Glomerular visceral epithelial cell (primary cell): ENCODE measurements around the gene STIM2.

Source experiments
- DNase-seq: peaks from one replicate; pipeline ENCODE4 v3.0.0-alpha.2; 2016; ENCODE audit errors: extremely low spot score

The STIM2 gene

DNA sequence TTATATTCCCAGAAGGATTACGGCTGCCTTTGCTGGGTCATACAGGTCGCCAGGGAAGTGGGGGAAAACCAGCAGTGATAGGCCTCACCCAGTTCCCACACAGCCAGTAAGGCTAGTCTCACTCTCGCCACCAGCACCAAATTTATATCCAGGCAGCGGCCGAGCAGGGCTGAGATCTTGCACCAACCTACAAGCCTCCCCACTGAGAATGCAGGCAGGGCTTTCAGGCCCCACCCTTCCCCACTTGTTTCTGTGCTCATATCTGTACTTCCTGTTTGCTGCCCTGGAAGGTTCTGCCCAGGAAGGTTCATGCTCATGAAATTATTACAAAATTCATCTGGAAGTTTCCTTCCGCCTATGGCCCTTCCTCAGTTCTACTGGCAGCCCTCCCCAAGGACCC lies 179.7 kb downstream of the STIM2 start:
- no peak for DNase-seq

DNA sequence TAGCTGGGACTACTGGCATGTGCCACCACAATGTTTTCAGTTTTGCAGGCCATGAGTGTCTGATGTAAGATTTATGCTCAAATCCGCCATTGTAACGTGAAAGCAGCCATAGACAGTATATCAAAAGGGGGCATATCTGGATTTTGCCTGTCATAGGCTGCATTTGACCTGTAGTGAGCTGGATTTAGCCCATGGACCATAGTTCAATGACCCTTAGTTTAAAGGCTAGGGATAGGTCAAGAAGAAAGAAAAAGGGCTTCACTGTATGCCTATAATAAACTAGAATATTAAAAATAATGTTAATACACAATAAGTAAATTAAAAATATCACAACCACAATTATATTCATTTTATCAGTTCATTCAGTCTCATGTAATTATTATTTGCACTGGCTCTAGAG lies 181.8 kb downstream of the STIM2 start:
- no peak for DNase-seq

DNA sequence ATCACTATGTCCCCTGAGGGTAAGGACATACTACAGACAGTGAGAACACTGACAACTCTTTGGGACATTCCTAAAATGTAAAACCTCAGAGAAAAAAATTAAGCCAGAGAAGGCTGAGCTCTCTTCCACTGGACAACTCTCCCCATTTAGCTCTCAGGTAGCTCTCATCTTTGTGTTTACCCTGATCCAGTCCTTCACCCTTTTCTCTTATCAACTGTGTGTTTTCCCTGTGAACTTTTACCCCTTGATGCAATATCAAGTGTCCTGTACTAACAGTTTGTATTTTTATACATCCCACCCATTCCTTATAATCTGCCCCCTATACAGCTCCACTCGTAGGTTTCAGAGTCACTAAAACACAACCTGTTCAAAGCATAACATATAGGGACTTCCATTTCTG lies 182.6 kb downstream of the STIM2 start:
- no peak for DNase-seq

DNA sequence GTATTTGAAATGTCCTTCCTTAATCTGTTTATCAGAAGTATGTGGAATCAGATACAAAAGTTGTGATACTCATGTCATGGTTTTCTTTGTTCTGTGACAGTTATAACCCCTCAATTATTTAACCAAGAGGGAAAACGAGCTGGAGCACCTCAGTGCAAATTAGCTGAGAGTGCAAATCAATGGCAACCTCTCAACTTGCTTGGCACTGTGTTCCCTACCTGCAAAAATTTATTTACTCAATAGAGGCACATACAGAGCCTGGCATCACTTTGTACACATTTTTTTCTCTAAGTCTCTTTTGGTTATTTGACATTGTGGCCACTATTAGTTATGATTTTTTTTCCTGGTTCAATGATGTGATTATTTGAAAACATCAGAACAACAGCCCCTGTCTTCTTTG lies 186.2 kb downstream of the STIM2 start:
- DNase-seq: no peak

DNA sequence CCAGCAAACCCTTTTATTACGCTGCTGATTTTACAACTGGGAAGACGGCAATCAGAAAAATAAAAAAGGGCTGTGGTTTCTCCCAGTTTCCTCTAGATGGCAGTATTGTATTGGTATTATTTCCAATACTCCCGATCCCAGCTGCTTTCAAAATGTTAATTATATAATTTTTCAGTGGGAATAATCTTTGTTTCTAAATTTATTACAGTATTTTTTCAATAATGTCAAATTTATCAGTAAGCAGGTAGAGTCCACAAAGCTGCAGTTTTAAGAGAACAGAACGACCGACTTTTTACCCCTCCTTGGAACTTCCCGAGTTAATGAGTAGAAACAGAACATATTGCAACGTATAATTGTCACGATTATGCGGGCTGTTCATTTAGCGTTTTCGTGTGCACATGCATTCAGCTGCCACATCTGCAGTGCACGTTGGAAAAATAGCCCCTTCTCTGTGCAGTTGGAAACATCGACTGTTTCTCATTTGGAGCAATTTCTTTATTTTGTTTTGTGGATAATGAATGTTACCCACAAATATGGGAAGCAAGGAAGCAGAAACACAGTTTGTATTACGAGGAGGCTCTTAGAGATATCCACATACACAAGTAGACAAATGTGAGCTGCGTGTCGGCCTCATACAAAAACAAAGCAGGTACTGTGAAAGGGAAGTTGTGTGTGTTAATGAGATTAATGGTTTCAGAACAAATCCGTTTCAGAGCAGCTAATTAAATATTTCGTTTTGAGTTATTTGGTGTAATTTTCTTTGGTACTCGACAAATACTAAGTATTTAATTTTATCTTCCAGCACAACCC lies 188.0 kb downstream of the STIM2 start:
- peak; percentile 31 for DNase-seq

DNA sequence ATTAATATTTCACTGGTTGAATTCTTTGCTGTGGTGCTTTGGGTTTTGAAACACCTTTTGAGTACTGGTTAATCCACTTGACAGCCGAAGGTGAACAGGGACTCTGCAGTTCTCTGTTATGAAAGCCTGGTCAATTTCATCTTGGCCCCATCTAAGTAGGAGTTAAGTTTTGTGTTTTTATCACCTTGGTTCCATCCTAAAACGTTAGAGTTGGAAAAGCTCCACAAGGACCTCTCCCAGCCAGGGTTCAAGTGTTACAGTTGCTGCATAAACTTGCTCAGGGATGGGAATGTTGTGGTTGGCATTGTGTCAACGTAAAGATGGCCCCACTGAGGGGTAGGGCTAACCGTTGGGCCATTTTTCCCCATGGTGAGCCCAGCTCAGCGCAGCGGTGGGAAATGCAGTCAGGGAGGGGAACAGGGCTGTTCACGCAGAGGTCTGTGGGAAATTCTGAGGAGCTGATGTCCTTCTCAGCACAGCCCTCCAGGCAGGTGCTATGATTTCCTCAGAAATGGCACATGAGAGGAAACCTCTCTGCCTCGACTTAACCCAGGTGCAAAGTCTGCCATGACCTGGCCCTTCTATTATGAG lies 188.7 kb downstream of the STIM2 start:
- DNase-seq: no peak

DNA sequence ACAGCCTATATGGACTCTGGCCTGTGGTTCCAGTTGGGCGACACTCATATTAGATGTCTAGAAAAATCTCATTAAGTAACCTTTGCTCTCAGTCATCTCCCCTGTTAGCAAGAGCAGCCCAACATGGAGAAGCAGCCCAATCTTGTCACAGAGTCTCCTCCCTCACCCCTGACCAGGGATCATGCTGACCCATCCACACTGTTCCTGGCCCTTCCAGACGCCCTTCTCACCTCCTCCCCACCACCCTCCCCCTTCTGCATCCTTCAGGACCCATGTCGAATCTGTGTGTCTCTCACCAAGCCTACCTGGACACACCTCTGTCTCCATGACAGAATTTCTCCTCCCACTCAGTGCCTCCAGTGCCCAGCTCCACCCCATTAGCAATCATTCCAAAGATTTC lies 190.1 kb downstream of the STIM2 start:
- no peak for DNase-seq

DNA sequence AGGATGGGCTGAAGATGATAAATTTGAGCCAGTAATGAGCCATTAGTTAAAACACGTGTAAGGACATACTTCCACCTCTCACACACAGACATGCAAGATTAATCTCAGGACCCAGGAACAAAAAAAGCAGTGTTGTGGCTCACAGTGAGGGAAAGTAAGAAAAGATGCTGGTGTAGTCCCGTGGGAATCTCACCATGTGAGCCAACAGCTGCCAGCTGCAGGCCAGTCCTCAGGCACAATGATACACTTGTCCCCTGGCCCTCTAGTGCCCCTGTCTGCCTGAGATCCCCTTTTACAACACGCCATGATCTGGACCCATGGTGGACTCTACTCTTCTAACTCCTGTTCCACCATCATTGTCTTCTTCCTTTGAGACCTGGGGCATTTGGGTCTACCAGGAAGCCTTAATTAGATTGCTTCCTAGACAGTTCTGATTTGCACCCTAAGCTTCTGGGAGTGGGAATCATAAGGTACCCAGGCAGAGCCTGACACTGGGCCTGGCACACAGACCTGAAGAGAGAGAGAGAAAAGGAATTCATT lies 194.7 kb downstream of the STIM2 start:
- DNase-seq: no peak

DNA sequence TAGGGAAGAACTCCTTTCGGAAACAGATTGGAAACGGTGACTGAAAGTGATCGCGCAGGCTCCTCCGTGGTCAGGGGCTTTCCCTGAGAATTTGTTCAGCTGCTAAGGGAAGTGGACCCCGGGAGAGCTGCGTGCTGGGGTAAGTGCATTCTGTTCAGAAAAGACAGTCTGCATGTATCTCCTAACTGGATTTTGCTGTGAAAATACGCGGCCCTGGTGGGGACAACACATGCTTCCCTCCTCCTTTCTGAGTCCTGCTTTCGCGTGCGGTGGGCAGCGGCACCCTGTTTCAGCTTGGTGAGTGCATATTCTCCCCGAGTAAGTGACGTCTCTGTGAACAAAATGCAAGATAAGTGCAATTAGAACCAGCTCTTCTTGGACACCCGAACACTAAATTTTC lies 195.6 kb downstream of the STIM2 start:
- no peak for DNase-seq

DNA sequence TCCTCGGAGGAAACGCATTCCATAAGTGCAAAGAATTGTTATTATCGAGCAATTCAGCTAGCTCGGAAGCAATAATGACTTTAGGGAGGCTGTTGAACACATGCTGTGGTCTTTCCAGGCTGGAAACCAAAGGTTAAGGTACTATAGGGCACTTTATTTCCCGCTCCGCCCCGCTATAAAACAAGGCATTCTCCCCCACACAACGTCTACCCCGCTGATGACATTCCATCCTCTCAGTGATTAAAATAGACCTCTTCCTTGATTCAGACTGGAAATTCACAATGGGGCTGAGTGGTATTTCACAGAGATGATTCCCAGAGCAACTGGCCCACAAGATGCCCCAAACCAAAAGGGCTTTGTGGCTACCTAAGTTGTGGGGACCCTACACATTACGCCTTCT lies 196.4 kb downstream of the STIM2 start:
- DNase-seq: no peak

DNA sequence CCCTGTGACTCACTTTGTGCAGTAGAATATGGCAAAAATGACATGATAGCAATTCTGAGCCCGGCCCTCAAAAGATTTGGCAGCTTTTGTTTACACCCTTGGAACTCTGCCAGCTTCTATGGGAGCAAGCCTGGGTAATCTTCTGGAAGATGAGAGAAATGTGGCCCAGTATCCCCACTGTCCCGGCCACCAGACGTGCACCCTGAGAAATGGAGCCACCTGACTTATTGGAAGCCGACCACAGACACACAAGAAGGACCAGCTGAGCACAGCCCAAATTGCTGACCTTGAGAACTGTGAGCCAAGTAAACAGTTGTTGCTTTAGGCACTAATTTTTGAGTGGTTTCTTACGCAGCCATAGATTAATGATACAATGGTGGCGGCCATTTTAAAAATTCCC lies 197.0 kb downstream of the STIM2 start:
- DNase-seq: no peak

DNA sequence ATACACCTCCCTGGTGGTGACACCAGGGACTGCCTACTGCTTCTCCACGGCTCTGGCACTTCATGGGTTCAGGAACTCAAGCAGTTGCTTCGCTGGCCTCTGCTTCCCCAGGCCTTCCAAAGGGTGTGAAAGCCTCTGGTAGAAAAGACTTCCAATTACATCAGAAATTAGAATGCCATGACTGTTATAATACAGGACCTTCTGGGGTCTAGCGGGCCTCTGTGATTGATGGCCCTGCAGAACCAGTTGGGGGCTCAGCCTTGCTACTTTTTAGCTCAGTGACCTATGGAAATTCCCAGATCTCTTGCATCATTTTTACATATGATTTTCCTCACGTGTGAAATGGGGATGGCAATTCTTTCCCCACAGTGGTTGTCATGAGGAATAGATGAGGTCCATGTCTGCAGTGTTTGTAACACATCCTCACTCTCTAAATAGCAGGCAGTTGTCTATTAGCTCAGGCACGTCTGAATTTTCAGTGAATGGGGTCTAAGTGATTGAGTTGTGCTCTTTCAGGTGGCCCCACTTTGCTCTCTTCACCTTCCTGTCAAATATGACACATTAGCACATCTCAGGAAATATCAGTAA lies 198.3 kb downstream of the STIM2 start:
- no peak for DNase-seq

DNA sequence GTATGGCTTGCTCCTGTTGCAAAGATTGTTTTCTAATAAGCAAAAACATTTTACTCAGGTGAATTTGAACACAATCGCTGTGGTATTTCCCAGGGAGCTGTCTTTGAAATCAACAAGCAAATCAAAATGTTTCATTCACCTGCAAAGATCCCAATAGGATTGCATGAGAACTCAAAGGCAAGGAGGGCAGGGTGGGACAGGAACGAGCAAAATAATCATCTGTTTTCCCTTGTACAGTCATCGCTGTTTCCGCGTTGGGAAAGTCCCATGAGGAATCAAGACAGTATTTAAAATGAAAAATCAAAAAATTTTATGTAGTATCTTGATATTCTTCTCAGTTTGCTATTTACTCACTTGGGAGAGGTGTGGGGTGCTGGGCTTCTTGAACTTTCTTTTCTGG lies 198.8 kb downstream of the STIM2 start:
- DNase-seq: no peak

DNA sequence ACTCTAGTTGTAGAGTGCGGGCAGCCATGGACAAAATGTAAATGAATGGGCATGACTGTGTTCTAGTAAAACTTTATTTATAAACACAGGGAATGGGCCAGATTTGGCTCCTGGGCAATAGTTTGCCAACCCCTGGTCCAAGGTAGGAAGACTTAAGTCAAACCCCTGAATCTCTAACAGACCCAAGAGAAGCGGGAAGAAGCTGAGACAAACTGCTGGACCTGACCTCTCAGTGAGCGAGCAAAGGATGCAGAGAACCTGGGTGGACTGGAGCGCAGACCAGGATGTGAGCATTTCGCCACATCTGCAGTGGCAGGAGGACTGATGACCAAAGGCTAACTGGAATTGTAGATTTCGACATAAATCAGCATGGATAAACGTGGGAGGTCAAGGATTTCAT lies 201.6 kb downstream of the STIM2 start:
- DNase-seq: no peak

DNA sequence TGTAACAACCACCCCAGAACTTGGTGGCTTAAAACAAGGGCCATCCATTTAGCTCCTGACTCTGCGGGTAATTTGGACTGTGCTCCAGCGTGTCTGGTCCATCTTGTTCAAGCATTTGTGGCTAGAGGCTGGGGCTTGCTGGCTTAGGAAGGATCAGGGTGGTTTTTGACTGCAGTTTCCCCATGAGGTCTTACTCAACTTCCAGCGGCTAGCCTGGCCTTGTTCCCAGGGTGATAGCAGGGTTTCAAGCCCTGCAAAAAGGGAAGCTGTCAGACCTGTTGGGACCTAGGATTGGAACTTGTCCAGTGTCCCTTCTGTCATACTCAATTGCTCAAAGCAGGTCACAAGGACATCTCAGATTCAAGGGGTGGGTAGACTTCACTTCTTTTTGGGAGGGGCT lies 205.9 kb downstream of the STIM2 start:
- DNase-seq: no peak

DNA sequence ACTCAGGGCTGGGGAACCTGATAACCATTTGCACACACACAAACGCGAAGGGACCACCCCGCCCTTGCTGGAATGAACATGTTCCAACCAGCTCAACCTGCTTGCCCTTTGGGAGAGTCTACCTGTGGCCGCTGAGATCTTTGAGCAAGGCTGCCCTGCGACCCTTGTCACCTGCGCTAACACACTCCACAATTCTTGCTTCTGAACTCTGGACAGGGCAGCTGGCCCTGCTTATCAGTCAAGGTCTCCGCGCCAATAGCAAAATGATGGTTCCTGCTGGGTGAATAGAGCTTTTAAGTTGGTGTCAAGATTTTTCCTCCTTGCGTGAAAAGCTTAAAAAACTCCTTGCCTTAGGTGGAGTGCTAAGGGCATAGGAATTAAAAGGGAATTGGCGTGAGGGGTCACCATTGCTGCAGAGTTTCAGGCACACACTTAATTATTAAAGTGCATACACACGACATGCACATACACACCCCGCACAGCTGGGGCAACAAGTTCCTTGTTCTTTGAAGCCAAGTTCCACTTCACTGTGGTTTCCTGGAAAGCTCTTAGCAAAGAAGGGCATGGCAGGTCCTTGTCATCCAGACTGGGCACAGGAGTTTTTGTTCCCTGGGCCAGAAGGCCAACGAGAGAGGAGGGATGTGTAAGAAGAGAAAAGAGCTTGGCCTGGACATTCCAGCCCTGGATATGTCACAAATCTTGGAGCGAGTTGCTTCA lies 207.7 kb downstream of the STIM2 start:
- DNase-seq: no peak
